SK-N-SH (cell line): Measurements from ENCODE around the gene PRSS38. TPM values are rescaled to one million over a fixed set of nuclear protein-coding genes. Genes with fewer than 3 reads are reported as not detected.
"Not testable (repeated sequence)": the region's sequence is repeated elsewhere in the genome, so short reads cannot be mapped to it uniquely, and the experiment has no call there.

Source experiments
- CTCF ChIA-PET: fragments of 300-600, 350-600 bp; formaldehyde crosslinking; extraction: SDS; loops from one replicate; lab custom pipeline; 2021; lab: Yijun Ruan, JAX
- POLR2A ChIA-PET: fragments of 350-600 bp; sonication (Branson Sonifier 250); formaldehyde crosslinking; extraction: SDS; loops from one replicate; lab custom pipeline; 2020; ENCODE audit warnings: antibody characterized with exemption, inconsistent platforms; lab: Yijun Ruan, JAX
- DNase-seq: peaks from one replicate; pipeline ENCODE4 v3.0.0; 2012
- H2AFZ ChIP-seq: fragments of 200-600 bp; sonication (generic); 2 replicates; pipeline ENCODE4 v1.8.1; 2016; ENCODE audit warnings: antibody characterized with exemption, mild to moderate bottlenecking, low read depth
- H3F3A ChIP-seq: fragments of 200-600 bp; sonication (generic); replicated peaks from 2 replicates; pipeline ENCODE3; 2016; ENCODE audit warnings: antibody characterized with exemption, mild to moderate bottlenecking; ENCODE audit not compliant: insufficient read depth
- H3K27ac ChIP-seq, 2 experiments: fragments of 200-500 bp in 1 of 2; fragments of 200-600 bp in 1 of 2; sonication (Bioruptor generic) in 1 of 2; sonication (generic), shearing (Covaris generic) in 1 of 2; 2 replicates each; pipeline versions ENCODE4 v1.5.1 to v1.6.1; 2014 to 2016; ENCODE audit warnings: low read depth in 2 of 2, inconsistent platforms in 1 of 2, low read length in 1 of 2, mild to moderate bottlenecking in 1 of 2, mixed read lengths in 1 of 2
- H3K27me3 ChIP-seq: fragments of 200-600 bp; sonication (generic), shearing (Covaris generic); 2 replicates; pipeline ENCODE4 v1.6.1; 2016; ENCODE audit warnings: mixed run types; ENCODE audit not compliant: insufficient read depth
- H3K36me3 ChIP-seq, 2 experiments: fragments of 200-500 bp in 1 of 2; fragments of 200-600 bp in 1 of 2; sonication (Bioruptor generic) in 1 of 2; sonication (generic) in 1 of 2; replicated peaks in 1 of 2; 2 replicates each; pipeline versions ENCODE3 to v1.5.1; 2014 to 2016; ENCODE audit warnings: low read length in 1 of 2, mild to moderate bottlenecking in 1 of 2; ENCODE audit not compliant: insufficient read depth in 2 of 2, control insufficient read depth in 1 of 2
- H3K4me1 ChIP-seq, 2 experiments: fragments of 200-500 bp in 1 of 2; fragments of 200-600 bp in 1 of 2; sonication (Bioruptor generic) in 1 of 2; sonication (generic), shearing (Covaris generic) in 1 of 2; 2 replicates each; pipeline versions ENCODE4 v1.5.1 to v1.6.1; 2014 to 2016; ENCODE audit warnings: low read depth in 1 of 2, low read length in 1 of 2, mixed run types in 1 of 2; ENCODE audit not compliant: insufficient read depth in 2 of 2, control insufficient read depth in 1 of 2
- H3K4me2 ChIP-seq: fragments of 200-600 bp; sonication (generic), shearing (Covaris generic); 2 replicates; pipeline ENCODE4 v1.6.1; 2017; ENCODE audit warnings: mixed run types
- H3K4me3 ChIP-seq, 2 experiments: fragments of 200-500 bp in 1 of 2; fragments of 200-600 bp in 1 of 2; sonication (Bioruptor generic) in 1 of 2; sonication (generic), shearing (Covaris generic) in 1 of 2; 2 replicates each; pipeline versions ENCODE4 v1.5.1 to v1.8.1; 2014 to 2016; ENCODE audit warnings: low read depth in 2 of 2, inconsistent platforms in 1 of 2, low read length in 1 of 2, mild to moderate bottlenecking in 1 of 2, mixed read lengths in 1 of 2, moderate library complexity in 1 of 2
- H3K79me2 ChIP-seq: fragments of 200-600 bp; sonication (generic); 2 replicates; pipeline ENCODE4 v1.8.1; 2017; ENCODE audit warnings: mild to moderate bottlenecking; ENCODE audit not compliant: insufficient read depth
- H3K9ac ChIP-seq: fragments of 200-600 bp; sonication (generic); 2 replicates; pipeline ENCODE4 v1.6.1; 2017; ENCODE audit warnings: mixed run types
- H3K9me2 ChIP-seq: fragments of 200-600 bp; sonication (generic); 2 replicates; pipeline ENCODE4 v1.6.1; 2017; ENCODE audit warnings: mixed run types
- H3K9me3 ChIP-seq: fragments of 200-600 bp; sonication (generic); 2 replicates; pipeline ENCODE4 v1.6.1; 2017; ENCODE audit warnings: mixed run types, mild to moderate bottlenecking, moderate library complexity
- H4K20me1 ChIP-seq: fragments of 200-600 bp; sonication (generic); 2 replicates; pipeline ENCODE4 v1.6.1; 2017; ENCODE audit warnings: mild to moderate bottlenecking, mixed run types; ENCODE audit not compliant: insufficient read depth
- SMC3 ChIP-seq: IDR thresholded peaks from 2 replicates; pipeline ENCODE4 v1.6.1; 2012; ENCODE audit warnings: low read depth, low read length, improper control_type of control experiment
- USF2 ChIP-seq: fragments of 150-350 bp; IDR thresholded peaks from 2 replicates; pipeline ENCODE4 v1.6.1; 2017; ENCODE audit warnings: antibody characterized with exemption, low read length, low read depth, borderline replicate concordance
- WGBS: methylation state at CpG from one replicate; pipeline ENCODE4 v1.1.6; 2017; ENCODE audit warnings: low lambda C conversion rate; 5-methylcytosine and 5-hydroxymethylcytosine counted together
- polyA plus RNA-seq, 3 experiments: library from polyadenylated mRNA; depleted of rRNA; stranded (reverse); fragments of >200 nt; gene quantifications; 2 replicates each; pipeline ENCODE4 v1.2.3, GENCODE V29; 2012

Gene PRSS38
- polyA plus RNA-seq, 1 of the 3 experiments (the other 2 are of a cell fraction), result not detected

- Histone ChIP-seq H3K27ac (no peak overlapping the region), H4K20me1 (no peaks in the 10 kb centered on the region)
- CTCF ChIA-PET, result no interaction called here
- TF ChIP-seq USF2, result no peak
- TF ChIP-seq, all 33 proteins: peak for 0
- Histone ChIP-seq H3K9me2 (no peaks in the 10 kb centered on the region), H3K9me3 (no peaks in the 10 kb centered on the region), H3K79me2 (no peaks in the 10 kb centered on the region), H3K4me3 (no peak overlapping the region), H3K4me2 (no peak overlapping the region), H3K9ac (no peak overlapping the region), H3K36me3 (no peaks in the 10 kb centered on the region), H3K27me3 (no peaks in the 10 kb centered on the region), H3K4me1 (no peaks in the 10 kb centered on the region; a peak in 1 of 4 replicates), H2AFZ (no peak overlapping the region), H3F3A (no peaks in the 10 kb centered on the region)
- 20% methylated on average over 3 of the region's 3 CpGs for WGBS
- DNase-seq, result no peak
- POLR2A ChIA-PET, result no interaction called here
These were observed 54.9 kb downstream of the PRSS38 start for GRCh38 chr1:227870366-227870765.

GRCh38 chr1:227871892-227872291, 56.4 kb downstream of the PRSS38 start:
- WGBS, result 25% methylated on average over 2 of the region's 5 CpGs
- POLR2A ChIA-PET, result not testable (repeated sequence)

GRCh38 chr1:227877810-227878209, 62.3 kb downstream of the PRSS38 start:
- H3K4me3 ChIP-seq, H3K79me2 ChIP-seq, H3K9ac ChIP-seq, H3K27me3 ChIP-seq, H4K20me1 ChIP-seq, H3K9me3 ChIP-seq, DNase-seq, H3K27ac ChIP-seq, POLR2A ChIA-PET, H3K4me1 ChIP-seq, H3K36me3 ChIP-seq, H3K4me2 ChIP-seq, CTCF ChIA-PET, H3F3A ChIP-seq, H2AFZ ChIP-seq, H3K9me2 ChIP-seq: not testable (repeated sequence)
- 25% methylated on average over 3 of the region's 3 CpGs for WGBS

More at GRCh38 chr1:227871892-227872291, 56.4 kb downstream of the PRSS38 start:
- DNase-seq, H3K9me3 ChIP-seq, H3K9ac ChIP-seq, H3F3A ChIP-seq, H3K36me3 ChIP-seq, H3K27me3 ChIP-seq, H3K79me2 ChIP-seq, CTCF ChIA-PET, H4K20me1 ChIP-seq, H3K4me3 ChIP-seq, H3K4me1 ChIP-seq, H3K9me2 ChIP-seq, H3K27ac ChIP-seq, H2AFZ ChIP-seq, H3K4me2 ChIP-seq: not testable (repeated sequence)

GRCh38 chr1:227880342-227880924, 65.0 kb downstream of the PRSS38 start:
- Histone ChIP-seq H3K9me3 (0 out of 2 replicates have a peak, but pooled peaks cover 3% of the 10 kb centered on the region), H3F3A (no peaks in the 10 kb centered on the region), H3K27ac (no peak overlapping the region), H3K9ac (no peak overlapping the region), H3K9me2 (no peaks in the 10 kb centered on the region), H3K4me3 (no peak overlapping the region), H3K4me1 (no peaks in the 10 kb centered on the region; a peak in 1 of 4 replicates), H3K4me2 (no peak overlapping the region)
- CTCF ChIA-PET, result interaction anchor here (1.0 kb wide), 1 partner anchor 66 kb away, joined by 3 read pairs; no protein-coding TSS in a partner anchor
- POLR2A ChIA-PET, result no interaction called here
- TF ChIP-seq SMC3, result no peak
- TF ChIP-seq, all 33 proteins: peak for 0
- Histone ChIP-seq H3K27me3 (no peaks in the 10 kb centered on the region), H3K79me2 (no peaks in the 10 kb centered on the region), H2AFZ (no peak overlapping the region), H3K36me3 (no peaks in the 10 kb centered on the region), H4K20me1 (no peaks in the 10 kb centered on the region)
- no peak for DNase-seq
- 20% methylated on average over 4 of the region's 4 CpGs for WGBS
